ENCODE results near the gene PROC.

GRCh38 chr2:127449414-127449813, 31.2 kb downstream of the PROC start:
- TF ChIP-seq POLR2A (IDR thresholded peaks at IDR 0.05; ENCODE audit: control extremely low read depth in 1 of 2, low read depth in 2 of 2, low read length in 2 of 2) (no peak), EP300 (IDR thresholded peaks at IDR 0.05; ENCODE audit: borderline replicate concordance in 1 of 2, low read depth in 2 of 2, low read length in 2 of 2) (no peak), YY1 (IDR thresholded peaks at IDR 0.05; ENCODE audit: low read depth, low read length) (no peak), SP2 (IDR thresholded peaks at IDR 0.05; ENCODE audit: low read length) (no peak), SP1 (IDR thresholded peaks at IDR 0.05; ENCODE audit: low read depth, low read length) (no peak), CEBPB (IDR thresholded peaks at IDR 0.05; ENCODE audit: low read depth, low read length) (no peak), MAFK (IDR thresholded peaks at IDR 0.05; ENCODE audit: low read depth, low read length) (no peak), CBX5 (IDR thresholded peaks at IDR 0.05; ENCODE audit: low read depth, low read length) (no peak), EZH2 (IDR thresholded peaks at IDR 0.05; ENCODE audit: low read depth, low read length, severe bottlenecking) (no peak), CTCF (IDR thresholded peaks at IDR 0.05; ENCODE audit: control extremely low read depth in 1 of 3, insufficient read depth in 1 of 3, low read depth in 1 of 3, low read length in 3 of 3) (no peak), KDM5A (IDR thresholded peaks at IDR 0.05; ENCODE audit: low read length) (no peak), JUND (IDR thresholded peaks at IDR 0.05; ENCODE audit: low read length) (no peak)
